ENCODE results near the gene TMC7.

TMC7 gene

DNA sequence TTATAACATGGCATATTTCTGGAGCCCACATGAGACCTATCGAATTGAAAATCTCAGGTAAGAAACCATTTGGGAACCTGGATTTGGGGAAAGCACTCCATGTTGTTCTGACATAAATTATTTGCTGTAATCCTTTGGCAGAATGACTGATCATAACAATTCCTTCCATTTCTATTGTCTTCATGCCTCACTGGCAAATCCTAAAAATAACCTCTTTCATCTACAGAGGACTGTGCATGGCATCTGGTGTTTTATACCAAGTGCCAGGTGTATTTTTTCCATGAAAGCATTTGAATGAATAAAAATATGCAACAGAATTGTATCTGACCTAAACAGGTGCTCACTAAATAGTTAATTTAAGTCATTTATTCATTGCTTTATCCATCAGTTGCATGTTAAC is 50.0 kb downstream of the TMC7 start:
- no peak for DNase-seq

DNA sequence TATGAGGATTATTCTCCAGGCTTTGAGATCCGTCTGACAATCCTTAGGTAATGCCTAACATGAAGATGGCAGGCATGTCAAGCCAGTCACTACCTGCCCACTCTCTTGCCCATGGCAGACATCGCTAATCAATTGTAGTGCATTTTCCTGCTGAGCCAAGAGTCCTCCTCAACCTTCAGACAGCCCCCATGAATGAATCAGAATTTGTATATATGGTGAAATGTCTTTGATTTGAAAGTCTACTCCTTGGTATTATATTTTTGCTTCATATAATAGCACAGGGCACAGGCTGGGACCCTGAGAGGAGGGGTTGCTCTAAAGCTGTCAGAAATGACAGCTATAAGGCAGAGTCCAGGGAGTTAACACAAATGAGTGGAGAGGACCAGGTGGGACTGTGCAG is 56.7 kb downstream of the TMC7 start:
- no peak for DNase-seq

DNA sequence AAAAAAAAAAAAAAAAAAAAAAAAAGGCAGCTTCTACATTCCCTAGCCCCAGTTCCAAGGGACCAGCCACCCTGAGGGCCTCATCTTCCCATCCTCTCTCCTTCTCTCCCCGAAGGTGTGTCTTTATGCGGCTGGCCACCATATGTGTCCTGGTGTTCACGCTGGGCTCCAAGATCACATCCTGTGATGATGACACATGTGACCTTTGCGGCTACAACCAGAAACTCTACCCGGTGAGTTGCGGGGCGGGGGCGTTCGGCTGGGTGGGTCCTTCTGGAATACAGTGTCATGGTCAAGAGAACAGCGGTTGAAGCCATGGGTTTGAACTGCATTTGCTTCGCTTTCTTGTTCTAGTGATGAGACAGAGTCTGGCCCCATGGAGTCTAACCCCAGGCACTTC is 61.0 kb downstream of the TMC7 start:
- no peak for DNase-seq

DNA sequence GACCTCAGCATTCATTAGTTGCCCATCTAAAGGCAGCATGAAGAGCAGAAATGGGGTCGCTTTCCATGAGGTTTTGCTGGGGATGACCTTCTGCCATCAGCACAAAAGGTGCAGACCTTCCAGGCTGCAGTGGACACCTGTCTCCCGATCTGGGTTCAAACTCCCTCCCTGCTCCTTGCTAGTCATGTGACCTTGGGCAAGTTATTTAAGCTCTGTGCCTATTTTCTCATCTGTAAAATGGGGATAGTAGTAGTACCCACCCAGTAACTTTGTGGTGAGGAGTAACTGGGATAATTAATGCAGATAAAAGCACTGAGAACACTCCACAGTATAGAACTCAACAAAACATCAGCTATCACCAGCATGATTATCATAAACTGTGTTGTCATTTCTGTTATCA is 62.3 kb downstream of the TMC7 start:
- DNase-seq: no peak

DNA sequence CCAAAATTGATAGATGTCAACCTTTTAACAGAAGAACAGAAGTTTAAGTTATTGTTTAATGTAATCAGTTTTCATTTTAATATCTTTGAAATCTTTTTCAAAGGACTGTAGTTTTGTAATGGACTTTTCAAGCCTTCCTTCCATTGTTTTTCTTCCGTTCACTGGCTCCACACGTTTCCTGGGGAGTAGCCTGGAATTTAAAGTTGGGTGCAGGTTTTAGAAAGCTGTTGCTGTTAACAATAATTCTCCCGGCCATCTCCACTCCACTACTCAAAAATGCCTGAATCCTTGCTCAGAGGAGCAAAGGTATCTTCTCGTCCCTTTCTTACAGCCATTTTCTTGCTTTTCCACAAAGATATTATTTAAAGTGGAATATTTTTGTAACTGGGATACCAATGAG is 79.0 kb downstream of the TMC7 start:
- DNase-seq: no peak

DNA sequence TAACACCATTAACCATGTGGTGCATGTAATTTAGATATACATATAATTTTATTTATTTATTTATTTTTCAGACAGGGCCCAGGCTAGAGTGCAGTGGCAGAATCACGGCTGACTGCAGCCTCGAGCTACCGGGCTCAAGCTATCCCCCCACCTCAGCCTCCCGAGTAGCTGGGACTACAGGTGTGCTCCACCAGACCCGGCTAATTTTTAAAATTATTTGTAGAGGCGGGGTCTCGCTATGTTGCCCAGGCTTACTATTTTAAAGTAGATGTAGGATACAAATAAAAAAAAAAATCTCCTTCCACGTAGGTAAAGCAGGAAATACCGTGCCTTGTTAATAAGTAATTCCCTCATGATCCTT is 83.2 kb downstream of the TMC7 start:
- DNase-seq: no peak

DNA sequence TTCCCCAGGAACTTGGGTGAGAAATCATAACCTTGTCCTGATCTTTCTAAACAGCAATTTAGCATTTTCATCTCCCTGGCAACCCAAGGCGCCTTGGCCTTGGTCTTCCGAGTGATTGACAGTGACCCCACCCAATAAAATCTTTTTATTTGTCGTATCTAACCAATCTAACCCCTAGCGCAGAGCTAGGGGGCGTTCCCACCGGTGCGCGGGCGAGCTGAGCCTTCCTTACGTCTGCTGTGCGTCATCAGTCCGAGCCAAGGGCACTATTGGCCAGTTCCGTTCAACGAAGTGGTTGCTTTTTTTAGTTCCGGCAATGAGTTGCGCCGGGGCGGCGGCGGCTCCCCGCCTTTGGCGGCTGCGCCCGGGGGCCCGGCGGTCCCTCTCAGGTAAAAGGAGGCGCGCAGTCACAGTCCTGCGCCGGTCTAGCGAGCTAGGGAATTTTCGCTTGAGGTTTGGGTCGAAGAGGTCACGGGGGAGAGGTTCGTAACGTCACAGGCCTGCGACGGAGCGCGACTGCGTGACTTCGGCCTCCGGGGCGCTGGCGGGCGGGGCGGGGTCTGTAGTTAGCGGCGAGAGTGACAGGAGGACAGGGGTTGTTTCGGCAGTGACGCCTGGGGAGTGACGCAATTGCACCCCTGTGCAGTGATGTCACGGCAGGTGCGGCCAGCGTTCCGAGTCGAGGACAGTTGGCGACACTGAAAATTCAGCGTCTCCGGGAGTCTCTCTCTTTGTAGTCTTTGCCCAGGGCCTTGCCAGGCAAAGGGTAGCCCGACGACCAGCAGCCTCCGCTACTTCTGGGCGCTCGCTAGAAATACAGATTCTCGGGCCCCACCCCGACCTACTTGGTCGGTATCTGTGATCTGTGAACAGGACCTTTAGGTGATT is 83.9 kb downstream of the TMC7 start, which contains the start of gene COQ7:
COQ7 (plus strand) TSS at position 266 of the 888 bp plus-strand sequence; CDS start at position 317, 51 bp downstream.
- peak; percentile 100 for DNase-seq

DNA sequence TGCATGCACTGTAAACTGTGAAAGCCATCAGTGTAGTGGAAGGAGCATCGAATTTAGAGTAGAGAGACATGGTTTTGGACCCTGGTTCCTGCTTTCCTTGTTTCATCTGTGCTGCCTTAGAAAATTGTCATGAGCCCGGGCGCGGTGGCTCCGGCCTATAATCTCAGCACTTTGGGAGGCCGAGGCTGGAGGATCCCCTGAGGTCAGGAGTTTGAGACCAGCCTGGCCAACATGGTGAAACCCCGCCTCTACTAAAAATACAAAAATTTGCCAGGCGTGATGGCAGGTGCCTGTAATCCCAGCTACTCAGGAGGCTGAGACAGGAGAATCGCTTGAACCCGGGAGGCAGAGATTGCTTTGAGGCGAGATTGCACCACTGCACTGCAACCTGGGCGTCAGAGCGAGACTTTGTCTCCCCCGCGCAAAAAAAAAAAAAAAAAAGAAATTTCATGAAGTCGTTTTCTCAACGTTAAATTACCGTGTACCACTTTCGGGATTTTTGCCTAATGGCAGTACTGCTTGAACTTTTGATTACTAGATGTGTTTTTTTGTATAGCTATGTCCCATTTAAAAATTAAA is 84.6 kb downstream of the TMC7 start:
- DNase-seq: no peak

DNA sequence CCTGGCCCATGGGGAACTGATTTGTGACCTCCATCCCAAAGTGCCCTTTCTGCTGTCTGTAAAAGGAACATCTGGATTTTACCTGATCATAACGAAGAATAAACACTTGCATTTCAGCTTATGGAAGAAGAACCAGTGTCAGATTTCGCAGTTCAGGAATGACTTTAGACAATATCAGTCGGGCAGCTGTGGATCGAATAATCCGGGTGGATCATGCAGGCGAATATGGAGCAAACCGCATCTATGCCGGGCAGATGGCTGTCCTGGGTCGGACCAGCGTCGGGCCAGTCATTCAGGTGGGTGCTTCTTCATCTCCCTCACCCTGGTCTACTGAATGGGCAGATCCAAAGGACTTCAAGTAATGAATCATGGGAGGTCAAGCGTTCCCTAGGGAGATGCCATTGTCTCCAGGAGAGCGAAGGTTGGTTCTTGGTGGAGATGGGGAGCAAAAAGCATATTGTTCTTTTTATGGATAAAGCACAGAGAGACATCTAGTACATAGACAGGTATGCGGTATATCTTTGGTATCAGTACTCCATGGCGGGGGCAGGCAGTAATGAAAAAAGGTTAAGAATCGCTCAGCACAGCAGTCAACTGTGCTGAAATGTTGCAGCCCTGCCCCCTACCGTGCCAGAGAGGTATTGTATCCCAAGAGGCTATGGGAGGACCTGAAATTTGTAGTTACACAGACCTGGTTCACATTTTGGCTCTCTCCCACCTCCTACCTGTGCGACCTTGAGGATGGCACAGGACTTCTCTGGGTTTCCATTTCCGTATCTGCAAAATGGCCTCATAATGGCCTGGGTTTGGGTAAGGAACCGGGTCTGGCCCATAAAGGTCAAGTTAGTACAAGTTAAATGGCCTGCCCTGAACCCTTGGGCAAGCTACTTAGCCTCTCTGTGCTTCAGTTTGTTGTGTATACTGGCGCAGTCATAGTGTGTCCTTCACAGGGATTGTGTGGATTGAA is 88.4 kb downstream of the TMC7 start:
- peak; percentile 61 for DNase-seq

DNA sequence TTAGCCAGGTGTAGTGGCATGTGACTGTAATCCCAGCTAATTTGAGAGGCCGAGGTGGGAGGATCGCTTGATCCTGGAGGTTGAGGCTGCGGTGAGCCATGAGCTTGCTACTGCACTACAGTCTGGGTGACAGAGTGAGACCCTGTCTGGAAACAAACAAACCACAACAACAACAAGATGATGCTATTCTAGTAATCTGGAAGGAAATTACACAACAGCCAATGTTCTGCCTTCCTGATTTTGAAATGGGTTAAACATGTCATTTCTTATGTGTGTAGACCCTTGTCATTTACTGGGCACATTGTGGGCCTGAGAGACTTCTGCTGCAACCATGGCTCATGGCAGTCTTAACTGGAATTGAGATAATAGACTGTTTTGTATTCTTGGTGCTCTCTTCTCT is 89.6 kb downstream of the TMC7 start:
- DNase-seq: no peak

DNA sequence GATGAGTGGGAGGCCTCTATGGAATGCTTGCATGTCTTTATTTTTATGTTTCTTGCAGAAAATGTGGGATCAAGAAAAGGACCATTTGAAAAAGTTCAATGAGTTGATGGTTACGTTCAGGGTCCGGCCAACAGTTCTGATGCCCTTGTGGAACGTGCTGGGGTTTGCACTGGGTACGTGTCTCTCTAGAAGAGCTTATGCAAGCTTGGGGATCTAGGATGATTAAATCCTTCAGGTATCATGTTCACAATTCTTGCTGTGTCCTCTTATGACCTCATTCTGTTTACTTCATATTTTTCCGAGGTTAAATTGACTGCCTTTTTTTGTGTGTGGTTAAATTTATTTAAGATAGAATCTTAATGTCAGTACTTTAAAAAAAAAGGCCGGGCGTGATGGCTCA is 90.1 kb downstream of the TMC7 start:
- DNase-seq: no peak

DNA sequence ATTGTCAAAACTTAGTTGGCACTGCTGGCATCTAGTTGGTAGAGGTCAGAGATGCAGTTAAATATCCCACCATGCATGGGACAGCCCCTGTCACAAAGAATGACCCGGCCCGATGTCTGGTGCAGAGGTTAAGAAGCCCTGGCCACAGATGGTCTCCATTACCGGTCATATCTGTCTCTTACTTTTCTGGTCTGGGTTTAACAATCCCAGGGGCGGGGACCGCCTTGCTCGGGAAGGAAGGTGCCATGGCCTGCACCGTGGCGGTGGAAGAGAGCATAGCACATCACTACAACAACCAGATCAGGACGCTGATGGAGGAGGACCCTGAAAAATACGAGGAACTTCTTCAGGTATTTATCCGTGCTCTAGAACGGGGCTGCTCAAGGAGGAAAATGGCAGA is 91.8 kb downstream of the TMC7 start:
- no peak for DNase-seq

DNA sequence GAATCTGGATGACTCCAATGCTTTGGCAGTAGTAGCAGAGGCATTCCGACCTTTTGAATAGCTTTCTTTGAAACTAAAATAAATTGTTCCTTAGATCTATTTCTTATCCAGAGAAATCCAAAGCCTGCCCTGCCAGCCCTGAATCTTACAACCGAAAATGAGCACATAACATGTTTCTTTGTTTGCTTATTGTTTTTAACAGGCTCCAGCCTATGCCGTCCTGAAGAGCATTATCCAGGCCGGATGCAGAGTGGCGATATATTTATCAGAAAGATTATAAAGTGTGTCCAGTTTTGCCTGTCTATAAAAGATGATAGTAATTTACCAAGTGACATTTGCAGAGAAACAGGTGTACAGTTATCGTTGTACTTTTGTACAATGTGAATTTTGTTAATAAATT is 94.1 kb downstream of the TMC7 start:
- DNase-seq: no peak

DNA sequence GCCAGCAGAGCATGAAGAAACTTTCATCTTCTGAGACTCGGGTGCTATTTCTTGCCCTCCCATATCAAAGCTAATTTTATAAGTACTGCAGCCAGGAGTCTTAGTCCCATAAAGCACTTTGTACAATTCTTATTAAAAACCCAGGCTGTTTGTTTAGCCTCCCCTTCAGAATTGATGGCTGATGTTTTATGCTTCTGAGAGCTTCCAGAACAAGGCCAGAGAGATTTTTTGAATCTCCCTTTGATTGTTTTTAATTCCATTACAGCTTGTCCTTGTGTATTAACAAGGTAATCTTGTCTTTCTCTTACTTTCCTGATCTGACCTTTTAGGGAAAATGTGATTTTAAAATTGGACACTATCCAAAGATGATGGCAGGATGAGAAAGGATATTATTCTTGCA is 99.9 kb downstream of the TMC7 start:
- no peak for DNase-seq

DNA sequence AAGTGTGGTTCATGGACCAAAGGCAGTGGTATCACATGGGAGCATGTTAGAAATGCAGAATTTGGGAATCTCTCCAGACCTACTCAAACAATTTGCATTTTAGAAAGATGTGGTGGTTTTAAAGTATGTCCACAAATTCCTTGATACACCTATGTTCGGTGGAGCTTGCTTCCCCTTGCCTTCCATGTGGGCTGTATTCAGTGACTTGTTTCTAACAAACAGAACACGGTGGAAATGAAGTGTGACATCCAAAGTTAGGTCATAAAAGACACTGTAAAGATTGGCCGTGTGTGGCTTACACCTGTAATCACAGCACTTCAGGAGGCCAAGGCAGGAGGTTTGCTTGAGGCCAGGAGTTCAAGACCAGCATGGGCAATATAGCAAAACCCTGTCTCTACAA is 100.4 kb downstream of the TMC7 start:
- no peak for DNase-seq

DNA sequence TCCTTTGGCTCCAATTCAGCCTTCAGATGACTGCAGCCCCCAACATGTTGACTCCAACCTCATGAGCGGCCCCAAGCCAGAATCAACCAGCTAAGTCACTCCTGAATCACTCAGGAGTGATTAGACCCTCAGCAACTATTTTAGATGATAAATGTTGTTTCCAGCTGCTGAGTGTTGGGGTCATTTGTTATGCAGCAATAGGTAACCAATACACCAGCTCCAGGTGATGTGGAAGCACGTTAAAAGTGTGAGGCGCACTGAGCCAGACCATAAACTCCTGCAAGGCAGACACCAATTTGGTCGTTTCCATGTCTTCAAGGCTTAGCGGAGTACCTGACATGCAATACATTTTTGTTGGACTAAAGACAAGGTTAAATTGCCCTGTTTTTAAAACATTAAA is 101.1 kb downstream of the TMC7 start:
- DNase-seq: no peak

DNA sequence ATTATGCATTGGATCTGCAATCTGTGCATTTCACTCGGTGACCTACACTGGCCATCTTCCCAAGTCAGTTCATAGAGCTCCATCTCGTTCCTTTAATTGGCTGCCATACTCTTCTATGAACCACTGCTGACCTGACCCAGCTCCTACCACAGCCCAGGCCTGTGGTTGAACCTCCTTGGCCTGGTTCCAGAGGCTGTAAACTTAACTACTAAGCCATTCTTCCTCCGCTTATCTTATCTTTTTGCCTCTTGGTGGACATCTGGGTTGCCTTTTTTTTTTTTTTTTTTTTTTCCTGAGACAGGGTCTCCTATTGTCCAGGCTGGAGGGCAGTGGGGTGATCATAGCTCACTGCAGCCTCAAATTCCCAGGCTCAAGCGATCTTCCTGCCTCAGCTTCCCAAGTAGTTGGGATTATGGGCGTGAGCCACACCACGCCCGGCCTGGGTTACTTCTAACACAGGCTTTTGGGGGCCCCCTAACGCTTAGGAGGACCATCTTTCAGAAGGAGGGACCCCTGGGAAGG is 102.0 kb downstream of the TMC7 start:
- no peak for DNase-seq

DNA sequence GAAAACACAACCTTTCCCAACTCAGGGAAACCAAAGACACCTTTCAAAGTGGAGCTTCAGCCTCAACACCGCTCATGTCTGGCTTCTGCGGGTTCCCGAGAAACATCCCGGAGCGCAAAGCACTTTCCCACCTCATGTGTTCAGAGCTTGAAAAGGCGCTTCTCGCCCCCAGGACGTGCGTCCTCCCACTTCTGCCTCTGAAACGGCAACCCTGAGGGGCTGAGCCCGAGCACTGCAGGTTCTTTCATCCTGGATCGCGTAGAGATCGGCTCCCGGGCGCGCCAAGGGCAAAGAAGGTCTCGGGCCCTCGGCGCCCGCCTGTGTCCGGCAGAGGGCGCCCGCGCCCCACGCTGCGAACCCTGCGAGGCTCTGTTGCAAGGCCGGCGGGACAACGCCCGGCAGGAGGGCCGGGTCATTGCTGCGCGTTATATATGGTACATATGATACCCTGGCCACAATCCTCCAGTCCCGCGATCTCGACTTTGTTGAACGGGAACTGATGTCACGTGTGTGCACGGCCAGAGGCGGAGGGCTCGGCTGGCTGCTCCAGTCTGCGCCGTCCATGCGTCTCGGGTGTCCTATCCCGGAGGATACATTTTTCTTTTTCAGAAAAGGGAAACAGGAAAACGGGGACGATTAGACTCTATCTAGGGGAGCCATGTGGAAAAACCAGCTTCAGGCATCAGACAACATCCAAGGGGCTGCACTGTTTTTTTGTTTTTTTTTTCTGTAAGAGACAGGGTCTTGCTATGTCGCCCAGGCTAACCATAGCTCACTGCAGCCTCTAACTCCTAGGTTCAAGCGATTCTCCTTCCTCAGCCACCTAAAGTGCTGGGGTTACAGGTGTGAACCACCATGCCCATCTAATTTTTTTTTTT is 102.8 kb downstream of the TMC7 start:
- DNase-seq: peak; percentile 77

DNA sequence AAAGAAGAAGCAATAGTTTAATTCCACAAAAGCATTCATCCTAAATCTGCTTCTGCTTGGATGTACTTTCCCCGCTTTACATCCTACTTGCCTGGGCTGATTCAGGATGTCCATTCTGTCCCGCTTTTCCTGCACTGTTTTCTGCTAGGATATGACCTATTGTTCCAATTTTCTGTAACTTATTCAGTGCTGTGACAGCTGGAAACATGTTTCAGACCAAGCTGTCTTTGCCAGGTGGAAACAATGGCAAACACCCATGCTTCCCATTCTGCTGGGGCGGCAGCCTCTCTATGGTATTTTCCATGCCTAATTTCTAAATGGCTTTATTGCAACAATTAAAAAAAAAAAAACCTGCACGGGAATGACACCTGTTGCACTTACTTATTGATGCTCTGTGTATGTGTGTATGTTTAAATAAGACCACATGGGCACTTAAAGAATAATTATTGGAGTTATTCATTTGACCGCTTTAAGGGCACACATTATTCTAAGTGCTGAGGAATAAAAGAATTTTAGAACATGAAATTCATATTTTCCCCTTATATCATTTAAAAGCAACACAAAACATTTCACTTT is 104.7 kb downstream of the TMC7 start:
- no peak for DNase-seq

DNA sequence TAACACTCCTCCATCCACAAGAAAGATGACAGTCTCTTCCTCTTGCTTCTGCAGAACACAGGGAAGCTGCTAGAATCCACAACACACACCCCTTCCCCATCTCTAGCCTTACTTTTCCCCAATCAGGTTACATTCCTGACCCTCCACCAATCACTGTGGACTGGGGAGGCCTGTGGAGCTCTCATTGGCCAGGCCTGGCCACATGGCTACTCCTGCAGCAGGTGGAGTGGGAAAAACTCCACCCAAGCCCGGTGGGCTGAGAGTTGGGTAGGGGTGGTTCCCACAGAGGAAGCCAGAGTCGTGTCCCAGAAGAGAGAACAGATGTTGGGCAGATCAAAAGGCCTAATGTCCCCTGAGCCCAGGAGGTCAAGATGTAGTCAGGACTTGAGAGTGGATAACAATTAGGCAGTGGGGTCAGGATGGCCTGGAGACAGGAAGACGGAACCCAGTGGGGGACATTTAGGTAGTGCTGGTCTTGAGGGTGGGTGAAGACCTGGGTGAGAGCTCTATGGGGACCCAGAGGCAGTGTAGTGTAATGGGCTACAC is 105.7 kb downstream of the TMC7 start:
- no peak for DNase-seq

DNA sequence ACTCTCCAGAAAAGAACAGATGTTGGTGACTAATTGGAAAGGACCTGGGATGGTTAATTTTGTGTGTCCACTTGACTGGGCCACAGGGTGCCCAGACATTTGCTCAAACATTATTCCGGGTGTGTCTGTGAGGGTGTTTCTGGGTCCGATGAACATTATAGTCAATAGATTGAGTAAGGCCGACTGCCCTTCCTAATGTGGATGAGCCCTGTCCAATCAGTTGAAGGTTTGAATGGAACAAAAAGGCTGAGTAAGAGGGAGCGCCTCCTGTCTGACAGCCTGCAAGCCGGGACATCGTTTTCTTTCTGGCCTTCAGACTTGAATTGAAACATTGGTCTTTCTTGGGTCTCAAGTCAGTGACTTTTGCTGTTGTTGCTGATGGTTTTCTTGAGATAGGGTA is 107.2 kb downstream of the TMC7 start:
- no peak for DNase-seq

All from CD4-positive, alpha-beta T cell treated with Interleukin-21 for 1 hour (primary cell).